Stimulated activated CD8-positive, alpha-beta memory T cell treated with anti-CD3 and anti-CD28 coated beads, Interleukin-15, amount 100 ng/mL, for 4 hours (primary cell): Measurements from ENCODE around the gene CCZ1.
"Not testable (repeated sequence)": the region's sequence is repeated elsewhere in the genome, so short reads cannot be mapped to it uniquely, and the experiment has no call there.

Experiments used
- DNase-seq, 2 donors: peaks; one replicate each; pipeline ENCODE4 v3.0.0-alpha.2; 2020; ENCODE audit warnings: low read depth in 2 of 2

Gene CCZ1

GRCh38 chr7:5908835-5909234 lies 10.3 kb downstream of the CCZ1 start:
- not testable (repeated sequence) for DNase-seq

DNA sequence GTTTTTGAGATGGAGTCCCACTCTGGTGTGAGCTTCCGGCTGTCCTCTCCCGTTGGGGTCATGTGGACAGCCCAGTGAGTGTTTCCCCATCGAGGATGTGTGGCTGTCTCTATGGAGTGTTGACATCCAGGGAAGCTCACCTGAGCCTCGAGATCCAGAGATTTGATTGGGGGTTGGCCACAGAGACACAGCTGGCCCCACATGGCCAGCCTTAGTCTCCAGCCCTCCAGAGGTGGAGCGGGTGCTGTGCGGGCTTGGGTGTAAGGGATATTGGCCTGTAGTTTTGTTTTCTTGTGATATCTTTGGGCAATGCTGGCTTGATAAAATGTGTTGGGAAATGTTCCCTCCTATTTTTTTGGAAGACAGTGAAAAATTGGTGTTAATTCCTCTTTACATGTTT lies 18.0 kb downstream of the CCZ1 start:
- DNase-seq = not testable (repeated sequence)

- not testable (repeated sequence) for DNase-seq
These were observed 25.6 kb downstream of the CCZ1 start for GRCh38 chr7:5924180-5924579.

DNA sequence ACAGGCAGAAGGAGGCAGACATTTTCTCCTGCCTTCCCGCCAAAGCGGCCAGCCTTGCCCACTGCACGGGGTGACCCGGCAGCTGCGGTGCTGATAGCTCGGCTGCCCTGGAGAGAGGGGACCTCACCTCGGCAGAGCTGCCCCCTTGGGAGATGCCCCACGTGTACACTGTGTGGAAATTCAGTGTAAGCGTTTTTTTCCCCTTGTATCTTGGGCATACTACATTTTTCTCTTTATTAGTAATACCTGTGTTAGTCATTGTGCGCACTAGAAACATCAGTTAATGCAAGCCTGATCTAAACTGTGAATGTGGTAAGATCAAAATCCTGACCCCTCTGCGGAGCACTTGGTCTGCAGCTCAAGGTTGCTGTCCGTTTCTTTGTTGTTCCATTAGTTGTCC lies 26.1 kb downstream of the CCZ1 start:
- DNase-seq = not testable (repeated sequence)

DNA sequence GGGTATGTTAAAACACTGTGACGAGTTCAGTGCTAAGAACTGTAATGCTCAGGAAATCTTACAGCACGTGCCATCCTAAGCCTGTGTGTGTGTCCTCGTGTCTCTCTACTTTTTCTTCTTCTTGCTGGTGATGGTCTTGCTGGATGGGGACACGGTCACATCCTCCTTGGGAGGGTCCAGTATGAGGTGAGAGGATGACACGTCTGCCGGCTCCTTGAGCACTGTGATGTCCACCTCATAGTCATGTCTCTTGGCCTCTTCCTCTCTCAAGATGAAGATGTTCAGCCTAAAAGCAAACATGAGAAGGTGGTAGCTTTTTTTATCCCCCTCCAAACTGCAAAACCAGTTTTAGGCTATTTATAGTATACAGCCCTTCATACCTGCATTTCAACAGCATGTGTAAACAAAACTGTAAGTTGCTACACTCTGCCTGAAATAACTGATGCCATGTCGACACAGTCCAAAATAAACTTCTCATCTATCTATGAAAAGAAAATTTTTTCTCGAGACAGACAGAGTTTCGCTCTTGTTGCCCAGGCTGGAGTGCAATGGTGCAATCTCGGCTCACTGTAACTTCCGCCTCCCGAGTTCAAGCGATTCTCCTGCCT lies 27.8 kb downstream of the CCZ1 start:
- not testable (repeated sequence) for DNase-seq

GRCh38 chr7:5930290-5930689 lies 31.8 kb downstream of the CCZ1 start:
- DNase-seq = not testable (repeated sequence)

- not testable (repeated sequence) for DNase-seq
These were observed 32.7 kb downstream of the CCZ1 start for GRCh38 chr7:5931250-5931649.

DNA sequence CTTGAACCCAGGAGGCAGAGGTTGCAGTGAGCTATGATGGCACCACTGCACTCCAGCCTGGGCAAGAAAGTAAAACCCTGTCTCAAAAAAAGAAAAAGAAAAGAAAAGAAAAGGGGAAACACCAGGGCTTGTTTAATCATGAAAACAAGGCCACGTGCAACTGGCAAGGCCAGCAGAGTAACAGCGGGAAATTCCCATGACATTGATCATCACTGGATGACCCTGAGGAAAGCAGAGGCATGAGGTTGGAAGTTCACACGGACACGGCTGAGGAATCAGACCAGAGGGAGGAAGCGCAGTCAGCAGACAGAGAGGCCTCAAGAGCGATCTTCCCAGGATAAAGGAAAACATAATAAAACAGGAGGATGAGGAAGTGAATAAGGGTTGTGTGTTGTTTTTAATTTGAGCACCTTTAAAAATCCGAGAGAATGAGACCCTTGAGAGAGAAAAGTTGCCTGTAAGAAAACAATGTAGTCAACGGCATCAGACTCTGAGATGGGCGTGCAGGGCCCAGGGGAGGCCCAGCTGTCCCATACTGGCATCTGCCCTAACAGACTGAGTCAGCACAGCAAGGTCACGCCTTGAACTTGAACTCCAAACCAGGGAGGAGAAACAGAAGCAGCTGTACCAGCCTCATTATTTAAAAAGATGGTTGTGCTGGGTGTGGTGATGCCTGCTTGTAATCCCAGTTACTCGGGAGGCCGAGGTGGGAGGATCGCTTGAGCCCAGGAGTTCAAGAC lies 33.5 kb downstream of the CCZ1 start:
- DNase-seq = not testable (repeated sequence)

GRCh38 chr7:5934945-5935450 lies 36.5 kb downstream of the CCZ1 start:
- DNase-seq = not testable (repeated sequence)

DNA sequence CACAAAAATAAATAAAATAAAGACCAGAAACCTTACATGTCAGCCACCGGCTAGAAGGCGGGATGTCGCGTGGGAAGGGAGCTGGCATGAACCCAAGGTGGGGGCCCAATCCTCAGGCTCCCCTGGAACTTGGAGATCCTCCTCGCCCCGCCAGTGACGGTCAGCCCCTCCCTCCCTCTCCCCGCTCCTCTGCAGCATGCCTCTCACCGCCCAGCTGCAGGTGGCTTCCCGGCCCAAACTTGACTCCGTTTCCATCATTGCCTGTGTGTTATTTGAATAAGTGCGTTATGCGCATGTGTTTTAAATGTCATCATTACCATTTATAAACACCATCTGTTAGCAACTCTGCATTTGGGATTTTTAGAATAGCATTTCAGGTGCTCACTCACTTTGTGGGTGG lies 64.7 kb downstream of the CCZ1 start:
- DNase-seq = not testable (repeated sequence)

DNA sequence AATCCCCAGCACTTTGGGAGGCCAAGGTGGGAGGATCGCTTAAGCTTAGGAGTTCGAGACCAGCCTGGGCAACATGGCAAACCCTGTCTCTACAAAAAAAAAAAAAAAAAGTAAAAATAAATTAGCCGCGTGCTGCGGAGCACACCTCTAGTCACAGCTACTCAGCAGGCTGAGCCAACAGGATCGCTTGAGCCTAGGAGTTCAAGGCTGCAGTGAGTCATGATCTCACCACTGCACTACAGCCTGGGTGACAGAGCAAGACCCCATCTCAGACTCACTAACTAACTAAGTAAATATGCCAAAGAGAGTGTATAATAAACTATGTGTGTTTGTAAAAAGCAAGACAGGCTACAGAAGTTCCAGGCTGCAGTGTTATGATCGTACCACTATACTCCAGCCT lies 65.3 kb downstream of the CCZ1 start:
- not testable (repeated sequence) for DNase-seq

- DNase-seq = not testable (repeated sequence)
These were observed 71.9 kb downstream of the CCZ1 start, which contains the start of gene RSPH10B for GRCh38 chr7:5970347-5970911. RSPH10B (minus strand) TSS chr7:5970689; CDS start chr7:5967116, 3,573 bp downstream.

DNA sequence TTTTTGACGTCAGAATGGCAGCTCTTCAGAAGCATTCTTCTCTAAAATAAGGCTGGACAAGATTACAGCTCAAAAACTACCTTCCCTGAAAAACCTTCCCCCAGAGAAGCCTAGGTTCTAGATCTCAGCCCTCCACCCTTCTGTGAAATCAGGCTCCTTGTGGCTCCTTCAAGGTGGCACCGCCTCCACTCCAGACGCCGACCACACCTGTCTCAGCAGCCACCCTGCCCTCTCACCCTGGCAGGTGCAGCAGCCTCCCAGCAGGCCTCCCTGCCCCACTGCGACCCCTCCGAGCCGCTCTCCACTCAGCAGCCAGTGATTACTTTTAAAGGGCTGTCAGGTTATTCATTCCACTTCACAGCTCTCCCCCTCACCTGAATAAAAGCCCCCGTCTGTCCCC lies 75.0 kb downstream of the CCZ1 start:
- not testable (repeated sequence) for DNase-seq
